GM12872 (cell line): Measurements from ENCODE around the gene TRAF1.

Source experiments
- TF ChIP-seq, protein P1 (sequence below): IDR thresholded peaks from 3 replicates; pipeline ENCODE4 v1.5.1; 2011; ENCODE audit warnings: low read depth, mild to moderate bottlenecking, low read length, moderate library complexity; ENCODE audit not compliant: insufficient read depth

TRAF1 gene

DNA sequence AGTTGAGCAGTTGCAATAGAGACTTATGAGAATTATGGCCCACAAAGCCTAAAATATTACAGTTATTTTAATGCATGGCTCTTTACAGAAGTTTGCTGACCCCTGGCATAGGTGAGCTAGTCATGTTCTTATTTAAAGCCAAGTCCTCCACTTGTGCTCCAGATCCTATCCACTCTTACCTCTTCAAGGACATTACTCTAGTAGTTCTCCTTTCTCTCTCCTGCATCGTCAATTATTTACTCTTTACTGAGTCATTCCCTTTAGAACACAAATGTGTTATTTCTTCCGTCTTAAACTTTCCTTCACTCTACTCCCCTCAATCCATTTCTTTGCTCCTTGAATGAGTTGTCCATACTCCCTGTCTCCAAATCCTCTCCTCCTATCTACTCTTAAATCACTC, 20.6 kb upstream of the TRAF1 start:
- TF ChIP-seq, protein P1, sequence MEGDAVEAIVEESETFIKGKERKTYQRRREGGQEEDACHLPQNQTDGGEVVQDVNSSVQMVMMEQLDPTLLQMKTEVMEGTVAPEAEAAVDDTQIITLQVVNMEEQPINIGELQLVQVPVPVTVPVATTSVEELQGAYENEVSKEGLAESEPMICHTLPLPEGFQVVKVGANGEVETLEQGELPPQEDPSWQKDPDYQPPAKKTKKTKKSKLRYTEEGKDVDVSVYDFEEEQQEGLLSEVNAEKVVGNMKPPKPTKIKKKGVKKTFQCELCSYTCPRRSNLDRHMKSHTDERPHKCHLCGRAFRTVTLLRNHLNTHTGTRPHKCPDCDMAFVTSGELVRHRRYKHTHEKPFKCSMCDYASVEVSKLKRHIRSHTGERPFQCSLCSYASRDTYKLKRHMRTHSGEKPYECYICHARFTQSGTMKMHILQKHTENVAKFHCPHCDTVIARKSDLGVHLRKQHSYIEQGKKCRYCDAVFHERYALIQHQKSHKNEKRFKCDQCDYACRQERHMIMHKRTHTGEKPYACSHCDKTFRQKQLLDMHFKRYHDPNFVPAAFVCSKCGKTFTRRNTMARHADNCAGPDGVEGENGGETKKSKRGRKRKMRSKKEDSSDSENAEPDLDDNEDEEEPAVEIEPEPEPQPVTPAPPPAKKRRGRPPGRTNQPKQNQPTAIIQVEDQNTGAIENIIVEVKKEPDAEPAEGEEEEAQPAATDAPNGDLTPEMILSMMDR = no peak

DNA sequence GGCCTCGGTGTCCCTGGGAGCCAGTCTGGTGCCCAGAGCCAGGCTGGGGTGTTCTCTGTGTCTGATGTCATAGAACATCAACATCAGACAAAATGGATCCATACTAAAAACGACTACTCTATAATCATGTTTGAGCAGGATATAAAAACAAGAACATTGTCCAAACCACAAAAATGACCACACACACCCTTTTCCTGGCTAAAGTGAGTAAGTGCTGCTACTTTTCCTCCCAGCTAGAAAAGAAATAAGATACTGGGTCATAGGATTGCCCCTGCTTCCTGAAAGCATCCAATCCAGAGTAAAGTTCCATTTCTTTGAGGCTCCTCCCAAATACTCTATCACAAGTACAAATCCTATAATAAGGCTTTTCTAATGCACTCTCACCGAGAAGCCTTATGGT, 19.7 kb upstream of the TRAF1 start:
- TF ChIP-seq, protein P1 = no peak

DNA sequence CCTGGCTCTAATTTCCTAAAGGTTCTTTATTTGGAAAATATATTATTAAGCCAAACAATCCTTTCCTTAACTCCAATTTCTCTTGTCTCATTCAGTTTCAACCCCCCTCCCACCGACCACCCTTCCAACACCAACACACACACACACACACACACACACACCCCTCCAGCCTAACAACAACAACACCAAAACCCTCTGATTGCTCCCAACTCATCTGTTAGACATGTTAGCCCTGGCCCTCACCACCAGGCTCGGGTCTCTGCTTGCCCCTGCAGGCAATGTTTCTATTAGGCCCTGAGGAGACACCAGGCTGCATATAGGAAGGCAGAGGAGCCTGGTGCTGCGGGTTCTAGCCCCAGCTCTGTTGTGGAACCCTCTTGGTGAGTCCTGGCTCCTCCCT, 18.4 kb upstream of the TRAF1 start:
- TF ChIP-seq, protein P1 = no peak

DNA sequence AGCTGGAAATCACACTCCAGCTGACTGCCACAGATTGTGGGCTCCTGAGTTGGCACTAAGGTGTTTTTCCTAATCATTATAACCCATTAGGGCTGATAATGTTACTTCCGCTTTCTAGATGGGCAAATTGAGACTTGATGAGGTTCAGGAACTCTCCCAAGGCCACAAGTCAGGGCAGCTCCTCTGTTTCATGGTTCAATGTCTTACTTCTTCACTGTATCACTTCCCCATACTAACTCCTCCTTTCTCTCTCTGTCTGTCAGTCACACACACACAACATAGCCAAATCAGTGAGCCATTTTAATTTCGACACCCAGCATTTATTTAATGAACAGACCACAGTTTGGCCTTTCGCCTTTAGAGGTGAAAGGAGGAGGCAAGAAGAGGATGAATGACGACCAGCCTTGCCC, 17.8 kb upstream of the TRAF1 start:
- TF ChIP-seq, protein P1 = no peak

DNA sequence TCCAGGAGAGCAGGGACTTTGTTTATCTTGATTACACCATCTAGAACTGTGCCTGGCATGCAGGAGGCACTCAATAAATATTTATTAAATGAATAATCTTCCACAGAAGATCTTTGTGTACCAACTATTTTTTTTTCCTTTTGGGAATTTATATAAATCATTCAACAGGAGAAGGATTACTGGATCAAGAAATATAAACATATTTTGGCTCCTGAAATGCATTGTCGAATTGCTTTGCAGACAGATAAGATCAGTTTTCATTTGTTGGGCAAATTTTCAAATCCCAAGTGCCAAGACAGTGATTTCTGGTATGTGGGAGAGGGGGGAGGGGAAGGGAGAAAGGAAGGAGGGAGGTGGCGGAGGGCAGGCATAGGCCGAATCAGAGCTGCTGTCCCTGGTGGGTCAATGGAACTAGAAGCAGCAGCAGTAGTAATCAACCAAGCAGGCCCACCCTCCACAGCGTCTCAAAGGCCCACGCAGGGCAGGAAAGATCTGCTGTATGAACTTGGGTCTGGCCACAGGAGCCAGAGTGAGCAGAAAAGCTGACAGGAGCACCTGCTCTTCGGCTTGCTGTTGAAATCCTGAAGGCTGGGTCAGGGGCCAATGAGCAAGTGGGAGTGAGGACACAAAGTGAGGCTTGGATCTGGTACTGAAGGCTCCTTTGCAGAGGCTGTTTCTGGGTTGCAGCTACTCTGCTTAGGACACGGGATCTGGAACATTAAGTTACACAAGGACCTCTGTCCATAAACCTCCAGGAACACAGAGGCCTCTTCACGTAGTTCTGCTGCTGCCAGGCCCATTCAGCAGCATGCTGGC, 15.8 kb upstream of the TRAF1 start:
- TF ChIP-seq, protein P1 = no peak

DNA sequence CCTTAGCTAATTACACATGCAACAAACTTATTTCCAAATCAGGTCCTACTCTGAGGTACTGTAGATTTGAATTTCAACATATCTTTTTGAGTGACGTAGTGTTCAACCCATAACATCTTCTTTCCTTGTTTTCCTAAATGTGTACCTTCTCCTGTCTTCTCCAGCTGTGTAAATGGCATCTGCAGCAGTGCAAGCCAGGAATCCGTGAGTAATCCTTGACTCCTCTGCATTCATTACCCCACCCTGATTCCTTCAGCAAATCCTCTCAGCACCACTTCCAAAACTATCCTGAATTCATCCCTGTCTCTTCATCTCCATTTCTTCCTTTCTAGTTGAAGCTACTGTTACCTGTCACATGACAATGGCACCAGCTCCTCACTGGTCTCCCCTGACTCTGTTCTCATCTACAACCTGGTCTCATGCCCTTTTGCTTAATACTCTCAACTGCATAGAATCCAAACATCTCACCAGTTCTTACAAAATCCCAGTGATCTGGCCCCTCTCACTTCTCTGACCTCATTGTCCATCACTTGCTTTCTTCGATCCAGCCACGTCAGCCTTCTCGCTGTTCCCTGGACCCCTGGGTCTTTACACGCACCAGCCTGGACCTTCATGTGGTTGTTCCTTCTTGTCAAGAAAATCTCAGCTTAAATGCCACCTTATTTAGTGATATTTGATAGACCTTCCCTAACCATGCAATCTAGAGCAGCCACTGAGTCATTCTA, 14.6 kb upstream of the TRAF1 start:
- TF ChIP-seq, protein P1 = no peak

DNA sequence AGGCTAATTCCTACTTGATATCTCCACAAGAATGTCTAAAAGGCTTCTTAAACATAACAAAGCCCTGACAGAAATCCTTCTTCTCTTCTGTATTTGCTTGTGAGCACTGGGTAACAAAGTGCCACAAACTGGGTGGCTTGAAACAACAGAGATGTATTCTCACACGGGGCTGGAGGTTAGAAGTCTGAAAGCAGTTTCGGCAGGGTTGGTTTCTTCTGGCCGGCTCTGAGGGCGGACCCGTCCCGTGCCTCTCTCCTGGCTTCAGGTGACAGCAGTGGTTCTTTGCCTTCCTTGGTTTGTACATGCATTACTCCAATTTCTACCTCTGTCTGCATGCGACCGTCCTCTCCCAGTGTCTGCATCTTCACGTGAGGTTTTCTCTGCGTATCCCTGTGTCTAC, 14.0 kb upstream of the TRAF1 start:
- TF ChIP-seq, protein P1 = no peak
